NK-92 (cell line): ENCODE data around the gene CAMK2G.

Experiments
- DNase-seq: peaks from one replicate; lab custom pipeline; 2025; ENCODE audit not compliant: unreplicated experiment; lab: John Stamatoyannopoulos, UW

CAMK2G gene

DNA sequence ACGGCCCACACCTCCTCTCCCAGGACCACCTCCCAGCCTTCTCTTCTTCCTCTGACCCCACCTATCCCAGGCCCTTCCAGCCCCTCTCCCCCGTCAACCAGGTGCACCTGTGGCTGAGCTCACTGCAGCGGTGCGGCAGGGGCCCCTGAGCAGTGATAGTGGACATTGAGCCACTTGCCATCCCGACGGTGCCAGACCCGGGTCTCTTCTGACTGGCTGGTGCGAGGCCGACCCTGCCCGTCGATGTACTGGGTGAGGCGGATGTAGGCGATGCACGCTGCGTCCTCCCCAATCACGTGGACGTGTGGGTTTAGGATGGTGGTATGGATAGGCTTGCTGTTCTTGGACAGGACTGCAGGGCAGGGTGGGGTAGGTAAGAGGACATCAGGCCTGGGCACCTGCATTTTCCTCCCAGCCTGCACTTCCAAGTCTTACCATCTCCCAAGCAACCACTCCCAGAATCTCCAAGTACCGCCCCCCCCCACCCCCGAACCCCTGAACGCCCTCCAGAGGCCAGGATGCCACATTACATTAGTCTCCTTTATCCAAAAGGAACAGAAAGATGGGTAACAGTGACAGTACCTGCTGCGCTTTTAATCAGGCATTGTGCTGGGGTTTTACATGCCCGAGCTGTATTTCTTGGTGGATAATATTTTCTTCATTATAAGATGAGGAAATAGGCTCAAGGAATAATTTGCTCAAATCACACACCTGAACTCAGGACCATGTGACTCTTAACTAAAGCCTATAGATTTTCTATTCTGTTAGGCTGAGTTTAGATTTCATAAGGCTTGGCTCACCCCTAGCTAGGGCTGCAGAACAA, 59.2 kb downstream of the CAMK2G start:
- no peak for DNase-seq

DNA sequence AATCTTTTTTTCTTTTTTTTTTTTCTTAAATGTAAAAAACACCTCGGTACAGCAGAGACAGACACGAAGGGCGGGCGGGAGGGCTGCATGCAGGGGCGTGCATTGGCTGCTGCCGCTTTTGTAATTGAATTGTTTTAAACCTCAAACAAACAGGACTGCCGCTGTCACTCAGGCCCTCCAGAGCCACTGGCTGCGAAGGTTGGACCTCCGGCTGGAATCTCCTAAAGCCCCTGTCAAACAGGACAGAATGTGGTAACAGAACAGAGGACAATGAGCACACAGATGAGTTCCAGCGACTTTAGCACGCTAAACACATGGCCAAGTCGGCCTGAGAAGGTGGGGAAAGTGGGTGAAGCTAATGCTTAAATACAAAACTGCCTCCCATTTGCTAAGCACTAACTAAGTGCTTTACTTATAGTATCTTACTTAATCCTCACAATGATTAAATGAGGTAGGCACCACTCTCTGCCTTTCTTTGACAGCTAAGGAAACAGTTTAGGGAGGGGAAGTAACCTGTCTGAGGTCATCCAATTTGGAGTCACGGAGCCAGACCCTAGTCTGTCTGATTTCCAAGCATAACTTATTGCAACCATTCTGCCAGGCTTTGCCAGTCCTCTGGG, 60.0 kb downstream of the CAMK2G start:
- no peak for DNase-seq

GRCh38 chr10:73813333-73813732, 61.0 kb downstream of the CAMK2G start:
- DNase-seq = no peak

- no peak for DNase-seq
Observed at GRCh38 chr10:73812657-73813056, 61.7 kb downstream of the CAMK2G start.

- no peak for DNase-seq
Observed at GRCh38 chr10:73810735-73811465, 63.5 kb downstream of the CAMK2G start.

GRCh38 chr10:73810358-73810734, 64.0 kb downstream of the CAMK2G start:
- no peak for DNase-seq

DNA sequence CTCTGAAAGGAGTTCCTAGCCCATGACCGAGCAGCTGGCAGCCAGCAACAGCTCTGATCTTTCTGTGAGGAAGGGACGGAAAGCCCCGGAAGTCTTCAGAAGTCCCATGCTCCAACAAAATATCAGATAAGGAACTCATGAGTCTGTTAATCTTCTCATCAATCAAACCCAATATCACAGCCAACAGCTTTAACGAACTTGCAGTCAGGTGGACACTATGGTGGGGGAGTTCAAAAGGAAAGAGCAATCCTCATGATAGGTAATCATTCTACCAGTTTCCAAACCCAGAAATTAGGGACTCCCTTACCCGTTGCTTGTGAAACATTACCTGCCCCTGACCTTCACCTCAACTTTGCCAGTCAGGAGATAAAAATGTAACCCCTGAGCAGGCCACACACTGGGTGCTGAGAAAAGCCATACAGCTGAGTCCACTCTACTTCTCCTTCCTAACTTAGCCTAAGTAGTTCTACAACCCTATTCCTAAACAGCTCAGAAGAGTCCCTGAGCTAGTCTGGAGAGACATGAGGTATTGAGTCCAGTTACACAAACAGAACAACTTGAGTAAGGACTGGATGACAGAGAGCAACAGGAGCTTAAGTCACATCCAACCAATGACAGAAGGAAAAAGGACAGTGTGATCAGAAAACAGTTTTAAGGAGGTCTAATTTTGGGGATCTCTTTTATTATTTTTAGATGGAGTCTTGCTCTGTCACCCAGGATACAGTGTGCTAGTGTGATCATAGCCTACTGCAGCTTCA, 65.1 kb downstream of the CAMK2G start:
- no peak for DNase-seq

DNA sequence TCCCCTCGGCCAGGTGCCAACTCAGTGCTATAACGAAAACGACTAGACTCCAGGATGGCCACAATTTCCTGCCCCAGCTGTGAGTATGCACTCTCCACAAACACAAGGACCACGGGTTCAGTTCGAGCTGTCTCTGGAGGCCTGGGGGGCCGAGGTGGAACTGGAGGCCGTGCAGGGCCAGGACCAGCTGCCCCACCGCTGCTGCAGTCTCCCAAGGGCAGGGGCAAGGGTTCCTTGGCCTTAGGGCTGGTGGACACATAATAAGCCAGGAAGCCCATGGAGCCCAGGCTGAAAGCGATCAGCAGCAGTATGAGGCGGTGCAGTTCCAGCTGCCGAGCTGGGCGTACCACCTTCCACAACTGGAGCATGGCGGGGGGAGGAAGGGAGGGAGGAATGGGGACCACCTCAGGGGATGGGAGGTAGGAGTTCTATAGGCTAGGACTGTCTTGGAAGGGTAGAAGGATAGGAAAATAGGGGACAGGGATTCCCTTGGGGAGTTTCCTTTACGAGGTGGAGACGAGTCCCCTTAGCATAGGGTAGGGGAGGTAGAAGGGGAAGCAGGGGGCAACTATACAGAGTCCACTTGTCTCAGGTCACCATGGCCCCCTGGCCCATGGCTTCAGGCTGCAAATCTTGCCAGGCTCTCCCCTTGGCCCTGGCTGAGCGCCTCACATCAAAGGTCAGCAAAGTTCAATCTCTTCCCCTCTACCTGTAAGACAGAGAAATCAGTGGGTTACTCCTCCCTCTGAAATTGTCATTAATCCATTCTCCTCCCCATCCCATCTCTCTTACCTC, 66.1 kb downstream of the CAMK2G start:
- no peak for DNase-seq

DNA sequence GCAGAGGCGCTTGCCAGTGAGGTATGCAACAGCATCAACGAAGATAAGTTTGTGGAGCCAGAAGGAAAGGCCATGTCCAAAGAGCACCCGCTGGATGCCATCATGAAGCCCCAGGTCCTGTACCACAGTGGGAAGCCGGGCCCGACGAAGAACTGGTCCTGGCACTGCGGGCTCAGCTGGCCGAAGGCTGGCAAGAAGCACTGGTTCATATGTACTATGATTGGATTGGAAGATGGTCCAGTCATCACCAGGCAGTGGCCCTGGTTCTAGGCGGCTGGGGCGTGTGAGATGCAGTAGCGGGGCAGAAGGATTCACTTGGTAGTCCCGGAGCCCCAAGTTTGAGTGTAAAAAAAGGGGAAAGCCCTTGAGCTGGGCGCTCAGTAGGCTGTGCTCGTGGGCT, 66.9 kb downstream of the CAMK2G start:
- DNase-seq = no peak

DNA sequence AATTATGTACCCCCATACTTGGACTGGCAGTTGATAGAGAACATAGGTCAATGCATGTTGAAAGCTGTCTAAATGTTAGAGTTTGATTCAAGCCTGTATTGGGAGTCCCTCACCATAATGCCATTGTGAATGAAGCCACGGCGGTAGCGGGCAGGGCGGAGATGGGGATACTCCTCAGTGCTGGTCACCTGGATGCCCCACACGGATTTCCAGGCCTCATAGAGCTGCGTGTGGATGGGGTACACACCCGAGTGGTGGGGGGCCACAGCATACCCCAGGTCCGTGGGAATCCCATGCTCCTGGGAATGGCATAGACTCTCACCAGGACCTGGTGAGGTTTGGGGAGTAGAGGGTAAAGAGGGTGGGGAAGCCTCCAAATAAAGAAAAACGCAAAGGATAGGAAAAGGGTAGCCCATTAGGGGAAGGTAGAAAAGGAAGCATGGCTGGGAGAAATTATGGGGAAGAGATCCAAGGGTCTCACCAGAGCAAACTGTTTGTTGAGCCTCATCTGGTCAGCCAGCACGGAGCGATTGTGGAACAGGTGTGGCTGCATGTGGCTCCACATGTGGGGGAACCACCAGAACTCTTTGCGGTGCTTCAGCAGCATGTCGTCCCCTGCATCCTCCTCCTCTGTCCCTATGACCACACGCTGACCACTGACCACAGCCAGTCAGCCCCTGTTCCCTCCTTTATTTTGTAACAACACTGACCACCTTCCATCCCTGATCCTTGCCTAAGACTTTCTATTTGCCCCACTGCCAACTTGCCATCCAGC, 68.0 kb downstream of the CAMK2G start:
- DNase-seq = no peak

GRCh38 chr10:73803680-73804286, 70.6 kb downstream of the CAMK2G start:
- no peak for DNase-seq

DNA sequence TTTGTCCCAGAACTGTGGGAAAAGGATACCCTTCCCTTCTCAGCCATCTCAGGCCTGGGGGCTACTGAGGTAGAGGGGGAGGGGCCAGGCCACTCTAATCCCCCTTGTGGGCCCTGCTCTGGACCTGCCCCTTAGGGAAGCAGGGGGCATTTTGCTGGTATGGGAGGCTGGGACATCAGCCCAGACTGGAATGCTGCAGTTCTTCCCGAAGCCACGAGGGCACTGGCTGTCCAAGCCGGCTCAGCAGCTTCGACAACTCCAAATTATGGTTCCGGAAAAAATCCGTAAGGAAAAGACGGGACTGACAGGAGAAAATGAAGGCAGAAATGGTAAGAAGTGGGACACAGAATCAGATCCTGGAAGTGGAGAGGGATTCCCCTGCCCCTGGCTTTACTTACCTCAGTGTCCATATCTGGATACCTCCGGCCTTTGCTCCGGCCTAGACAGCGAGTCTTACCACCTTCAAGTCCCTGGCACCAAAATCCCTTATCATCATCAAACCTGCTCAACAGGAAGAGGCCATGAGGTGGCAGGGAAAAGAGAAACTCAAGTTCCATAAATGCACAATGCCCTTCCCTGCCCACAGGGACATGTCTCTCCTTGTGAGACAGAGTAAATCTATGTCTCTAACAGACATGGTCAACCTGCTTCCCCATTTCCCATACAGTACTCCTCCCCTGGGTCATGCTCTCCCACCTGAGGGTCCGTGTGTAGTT, 71.9 kb downstream of the CAMK2G start:
- no peak for DNase-seq

GRCh38 chr10:73801253-73801590, 73.1 kb downstream of the CAMK2G start:
- no peak for DNase-seq

DNA sequence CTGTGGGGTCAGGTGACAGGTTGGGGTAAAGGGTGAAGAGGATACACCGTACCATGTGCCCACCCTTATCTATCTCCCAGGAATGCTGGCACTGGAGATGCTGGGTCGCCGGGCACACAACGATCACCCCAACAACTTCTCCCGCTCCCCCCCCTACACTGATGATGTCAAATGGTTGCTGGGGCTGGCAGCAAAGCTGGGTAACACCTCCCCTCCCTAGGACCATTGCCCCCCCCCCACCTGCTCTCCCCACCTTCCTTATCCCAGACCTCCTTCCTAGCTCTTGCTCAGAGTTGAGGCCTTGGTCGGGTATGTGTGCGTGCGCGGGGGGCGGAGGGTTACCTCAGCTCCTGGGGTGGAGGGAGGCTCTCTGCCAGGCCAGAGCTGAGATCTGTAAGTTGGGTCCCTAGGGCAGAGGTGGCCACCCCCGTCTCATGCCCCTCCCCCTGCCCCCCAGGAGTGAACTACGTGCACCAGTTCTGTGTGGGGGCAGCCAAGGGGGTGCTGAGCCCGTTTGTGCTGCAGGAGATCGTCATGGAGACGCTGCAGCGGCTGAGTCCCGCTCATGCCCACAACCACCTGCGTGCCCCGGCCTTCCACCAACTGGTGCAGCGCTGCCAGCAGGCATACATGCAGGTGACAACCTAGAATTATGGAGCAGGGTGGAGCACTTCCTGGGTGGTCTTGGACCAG, 73.6 kb downstream of the CAMK2G start:
- DNase-seq = no peak

DNA sequence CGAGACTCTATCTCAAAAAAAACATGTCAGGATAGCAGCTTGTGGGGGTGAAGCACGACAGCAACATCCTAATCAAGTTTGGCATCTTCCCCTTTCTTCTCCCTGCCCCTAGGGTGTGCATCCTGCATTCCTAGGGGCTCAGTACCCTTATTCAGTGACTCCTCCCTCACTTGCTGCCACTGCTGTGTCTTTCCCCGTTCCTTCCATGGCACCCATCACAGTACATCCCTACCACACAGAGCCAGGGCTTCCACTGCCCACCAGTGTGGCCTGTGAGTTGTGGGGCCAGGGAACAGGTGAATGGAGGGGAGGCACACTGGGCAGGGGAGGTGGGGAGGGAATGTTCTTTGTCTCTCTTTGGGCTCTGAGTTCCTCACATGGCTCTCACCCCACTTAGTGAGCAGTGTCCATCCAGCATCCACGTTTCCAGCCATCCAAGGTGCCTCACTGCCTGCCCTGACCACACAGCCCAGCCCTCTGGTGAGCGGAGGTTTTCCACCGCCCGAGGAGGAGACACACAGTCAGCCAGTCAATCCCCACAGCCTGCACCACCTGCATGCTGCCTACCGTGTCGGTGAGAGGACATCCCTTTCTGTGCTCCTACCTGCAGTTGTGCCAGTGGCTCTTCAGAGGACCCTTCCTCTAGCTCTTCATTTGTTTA, 74.3 kb downstream of the CAMK2G start:
- no peak for DNase-seq

GRCh38 chr10:73798927-73799560, 75.3 kb downstream of the CAMK2G start:
- no peak for DNase-seq

- no peak for DNase-seq
Observed at GRCh38 chr10:73798087-73798486, 76.3 kb downstream of the CAMK2G start.
